GM20000 (cell line): Measurements from ENCODE around the gene SYT17.
A peak's percentile ranks its signal among the peaks of the same experiment; 100 is the strongest.

Source experiments
- DNase-seq: peaks from one replicate; pipeline ENCODE4 v3.0.0; 2012; ENCODE audit warnings: low spot score
- CTCF ChIP-seq: IDR thresholded peaks from 2 replicates; pipeline ENCODE4 v1.5.1; 2012; ENCODE audit warnings: mild to moderate bottlenecking, control low read depth; ENCODE audit errors: extremely low read depth, missing control alignments

Gene SYT17

GRCh38 chr16:19168371-19169081 lies 486 bp downstream of the SYT17 start:
- DNase-seq = peak; percentile 48
- TF ChIP-seq CTCF = no peak

GRCh38 chr16:19169082-19169639 lies 1.1 kb downstream of the SYT17 start:
- DNase-seq = no peak
- no peak for TF ChIP-seq CTCF

GRCh38 chr16:19170043-19170655 lies 2.1 kb downstream of the SYT17 start:
- no peak for DNase-seq
- TF ChIP-seq CTCF = no peak

- no peak for TF ChIP-seq CTCF
- no peak for DNase-seq
Measured at GRCh38 chr16:19172098-19172780, 4.2 kb downstream of the SYT17 start.

GRCh38 chr16:19173059-19173458 lies 5.0 kb downstream of the SYT17 start:
- TF ChIP-seq CTCF = no peak

GRCh38 chr16:19173649-19174383 lies 5.8 kb downstream of the SYT17 start:
- TF ChIP-seq CTCF = no peak
- DNase-seq = no peak

More at GRCh38 chr16:19173059-19173458, 5.0 kb downstream of the SYT17 start:
- no peak for DNase-seq
